Hepatic stellate cell (primary cell): ENCODE measurements around the gene SYCP3.
"Not testable (repeated sequence)": the region's sequence is repeated elsewhere in the genome, so short reads cannot be mapped to it uniquely, and the experiment has no call there.

Source experiments
- DNase-seq: peaks from one replicate; pipeline ENCODE4 v3.0.0; 2011; ENCODE audit warnings: low spot score

Gene SYCP3

GRCh38 chr12:101759396-101760047 is 20.3 kb upstream of the SYCP3 start:
- peak; percentile 30 for DNase-seq

- no peak for DNase-seq
Observed at GRCh38 chr12:101750152-101750551, 10.9 kb upstream of the SYCP3 start.

GRCh38 chr12:101749657-101750056 is 10.4 kb upstream of the SYCP3 start:
- DNase-seq = no peak

- no peak for DNase-seq
Observed at GRCh38 chr12:101748907-101749306, 9.6 kb upstream of the SYCP3 start.

GRCh38 chr12:101747697-101748096 is 8.4 kb upstream of the SYCP3 start:
- no peak for DNase-seq

GRCh38 chr12:101746661-101747060 is 7.4 kb upstream of the SYCP3 start:
- DNase-seq = no peak

GRCh38 chr12:101746196-101746595 is 6.9 kb upstream of the SYCP3 start:
- DNase-seq = no peak

- DNase-seq = no peak
Observed at GRCh38 chr12:101745481-101745880, 6.2 kb upstream of the SYCP3 start.

- DNase-seq = no peak
Observed at GRCh38 chr12:101743724-101744472, 4.6 kb upstream of the SYCP3 start.

- no peak for DNase-seq
Observed at GRCh38 chr12:101743242-101743641, 4.0 kb upstream of the SYCP3 start.

- DNase-seq = no peak
Observed at GRCh38 chr12:101740980-101741379, 1.7 kb upstream of the SYCP3 start.

- no peak for DNase-seq
Observed at GRCh38 chr12:101740566-101740965, 1.3 kb upstream of the SYCP3 start.

GRCh38 chr12:101737476-101737875 is 1.8 kb downstream of the SYCP3 start:
- DNase-seq = no peak

- DNase-seq = not testable (repeated sequence)
Observed at GRCh38 chr12:101734482-101734881, 4.8 kb downstream of the SYCP3 start.

- no peak for DNase-seq
Observed at GRCh38 chr12:101733166-101733565, 6.1 kb downstream of the SYCP3 start.

- no peak for DNase-seq
Observed at GRCh38 chr12:101732318-101732717, 6.9 kb downstream of the SYCP3 start.

- DNase-seq = no peak
Observed at GRCh38 chr12:101729842-101730241, 9.4 kb downstream of the SYCP3 start.

GRCh38 chr12:101727098-101727497 is 12.2 kb downstream of the SYCP3 start:
- no peak for DNase-seq

GRCh38 chr12:101722392-101722791 is 16.9 kb downstream of the SYCP3 start:
- no peak for DNase-seq

GRCh38 chr12:101720118-101720517 is 19.1 kb downstream of the SYCP3 start:
- no peak for DNase-seq

GRCh38 chr12:101719566-101719965 is 19.7 kb downstream of the SYCP3 start:
- DNase-seq = no peak

GRCh38 chr12:101714877-101715444 is 24.3 kb downstream of the SYCP3 start:
- DNase-seq = no peak

- no peak for DNase-seq
Observed at GRCh38 chr12:101713930-101714329, 25.3 kb downstream of the SYCP3 start.
